GM20431 (cell line): ENCODE measurements around the gene SPECC1.

Experiments
- in situ Hi-C: fragments of 300-500 bp; cut with MseI, MboI; formaldehyde crosslinking; loops from one replicate; pipeline ENCODE4 v1.15.0; 2020; ENCODE audit warnings: low sequenced_read_pairs; ENCODE audit not compliant: unreplicated experiment

SPECC1 gene

DNA sequence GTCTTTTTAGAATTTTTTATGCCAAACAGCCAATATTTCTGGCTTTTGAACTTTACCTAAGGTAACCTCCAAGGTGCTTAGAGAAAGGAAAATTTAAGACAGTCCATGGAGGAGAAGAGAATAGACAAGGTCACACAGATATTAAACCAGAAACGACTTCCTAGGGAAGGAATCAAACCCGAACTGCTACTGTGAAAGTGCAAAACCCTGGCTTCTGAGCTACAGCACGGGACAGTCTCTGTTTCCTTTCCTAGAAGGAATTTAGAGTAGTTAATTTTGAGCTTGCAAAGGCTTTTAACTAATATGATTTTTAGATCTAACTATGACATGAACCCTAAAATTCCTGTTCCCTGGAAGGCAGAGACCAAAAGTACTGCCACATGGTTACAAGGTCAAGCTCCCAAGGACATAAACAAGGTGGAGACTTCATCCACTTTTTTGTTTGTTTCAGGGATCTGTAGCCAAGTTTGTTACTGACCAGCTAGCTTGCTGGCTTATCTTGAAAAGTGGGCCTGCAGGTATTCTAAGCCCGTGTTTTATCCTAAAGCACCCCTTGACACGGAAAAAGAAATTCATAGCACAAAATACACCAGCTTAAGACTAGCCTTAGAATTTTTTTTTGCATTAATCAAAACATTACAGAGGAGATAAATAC, 188.2 kb downstream of the SPECC1 start:
- in situ Hi-C loops: no loop called here

GRCh38 chr17:20200016-20200795, 191.0 kb downstream of the SPECC1 start:
- in situ Hi-C loops: no loop called here

- in situ Hi-C loops: no loop called here
Observed at GRCh38 chr17:20200865-20201458, 191.8 kb downstream of the SPECC1 start.

DNA sequence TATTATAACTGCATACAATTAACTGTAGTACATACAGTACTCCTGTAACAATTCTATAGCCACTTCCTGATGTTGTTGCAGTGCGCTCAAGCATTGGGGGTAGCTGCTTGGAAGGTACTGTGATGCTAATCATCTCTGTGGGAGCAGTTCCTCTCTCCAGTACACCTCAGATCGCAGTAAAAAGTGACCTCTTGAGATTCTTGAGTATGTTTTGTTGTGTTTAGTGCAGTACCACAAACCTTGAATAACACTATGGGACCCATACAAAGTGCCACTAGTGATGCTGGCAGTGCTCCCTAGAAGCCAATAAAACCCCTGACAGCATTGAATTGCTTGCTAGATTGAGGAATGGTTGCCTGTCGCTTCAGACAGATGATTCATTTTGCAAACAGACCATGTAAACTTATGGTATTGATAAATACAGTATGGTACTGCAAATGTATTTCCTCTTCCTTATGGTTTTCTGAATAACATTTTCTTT, 193.0 kb downstream of the SPECC1 start:
- in situ Hi-C loops: no loop called here

DNA sequence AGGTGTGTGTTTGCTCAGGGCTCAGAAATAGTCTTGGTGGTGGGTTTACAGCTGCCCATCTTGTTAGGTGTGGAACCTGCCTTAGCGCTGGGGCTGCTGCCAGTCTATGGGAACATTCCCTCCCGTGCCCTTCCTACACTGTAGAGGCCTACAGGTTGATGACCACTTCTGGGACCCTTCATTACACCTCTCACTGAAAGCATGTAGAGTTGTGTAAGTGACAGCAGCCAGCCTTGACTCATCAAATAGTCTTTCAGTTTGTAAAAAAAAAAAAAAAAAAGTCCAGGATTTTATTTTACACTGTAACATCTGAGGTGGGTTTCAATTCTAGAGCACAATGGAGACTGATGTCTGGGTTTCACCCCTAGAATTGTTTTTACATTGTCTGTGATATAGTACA, 193.9 kb downstream of the SPECC1 start:
- in situ Hi-C loops: no loop called here

GRCh38 chr17:20203761-20204263, 194.7 kb downstream of the SPECC1 start:
- in situ Hi-C loops: no loop called here

GRCh38 chr17:20205609-20206008, 196.4 kb downstream of the SPECC1 start:
- in situ Hi-C loops: no loop called here

DNA sequence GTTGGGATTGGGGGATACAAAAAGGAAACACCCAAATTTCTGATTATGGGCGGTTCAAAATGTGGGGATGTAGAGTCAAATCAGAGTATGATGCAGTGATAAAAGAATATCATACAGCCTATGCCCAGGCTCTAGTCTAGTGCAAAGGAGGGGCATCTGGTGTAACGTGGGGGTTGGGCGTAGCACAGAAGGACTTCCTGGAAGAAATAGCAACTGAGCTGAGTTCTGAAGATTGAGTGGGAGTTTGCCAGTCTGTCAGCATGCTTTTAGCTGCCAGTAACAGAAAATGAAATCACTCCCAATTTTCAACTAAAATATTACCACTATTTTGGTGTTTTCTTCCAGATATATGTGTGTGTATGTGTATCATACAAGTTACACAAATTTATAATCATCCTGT, 196.9 kb downstream of the SPECC1 start:
- in situ Hi-C loops: no loop called here

DNA sequence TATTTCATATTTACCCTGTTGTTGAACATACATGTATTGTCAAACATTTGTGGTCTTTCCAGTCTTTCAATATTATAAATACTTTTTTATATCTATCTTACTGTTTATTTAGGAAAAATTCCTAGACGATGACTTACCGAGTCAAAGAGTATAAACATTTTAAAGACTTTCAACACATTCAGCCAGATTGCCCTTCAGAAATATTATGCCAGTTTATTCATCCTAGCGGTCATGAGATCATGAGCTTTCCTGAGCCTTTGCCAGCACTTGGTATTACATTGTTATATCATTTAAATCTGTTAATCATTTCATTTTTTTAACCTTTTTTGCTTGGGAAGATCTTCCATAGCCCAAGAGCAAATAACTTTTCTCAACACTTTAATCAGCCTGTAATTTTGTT, 197.4 kb downstream of the SPECC1 start:
- in situ Hi-C loops: no loop called here

DNA sequence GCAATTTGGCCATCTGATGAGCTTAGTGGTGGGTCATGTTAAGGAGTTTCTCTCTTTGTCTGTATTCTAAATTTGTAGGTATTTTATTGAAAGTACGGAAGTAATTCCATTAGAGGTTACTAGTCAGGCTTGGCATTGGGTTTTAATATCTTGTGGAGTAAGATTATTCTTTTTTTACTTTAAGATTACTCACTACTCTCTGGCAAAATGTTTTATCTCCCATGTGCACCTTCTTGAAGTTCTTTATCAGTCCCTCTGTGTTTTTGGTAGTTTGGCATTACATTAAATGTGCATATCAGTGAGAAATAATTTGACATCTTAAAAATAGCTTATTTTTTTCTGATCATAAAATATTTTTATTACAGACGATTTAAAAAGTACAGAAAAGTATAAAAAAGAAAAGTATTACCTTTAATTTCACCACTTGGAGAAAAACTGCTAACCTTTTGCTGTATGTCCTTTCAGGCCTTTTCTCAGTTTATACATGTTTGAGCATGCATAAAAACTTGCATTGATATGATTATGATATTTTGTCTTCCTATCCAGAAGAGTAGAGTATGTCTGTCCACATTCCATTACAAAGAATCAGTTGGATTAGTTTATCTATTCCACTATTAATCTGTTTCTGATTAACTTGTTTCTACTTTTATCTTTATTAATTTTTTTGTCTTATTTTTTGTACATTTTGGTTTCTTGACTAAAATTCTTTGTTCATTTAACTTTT, 198.3 kb downstream of the SPECC1 start:
- in situ Hi-C loops: no loop called here

DNA sequence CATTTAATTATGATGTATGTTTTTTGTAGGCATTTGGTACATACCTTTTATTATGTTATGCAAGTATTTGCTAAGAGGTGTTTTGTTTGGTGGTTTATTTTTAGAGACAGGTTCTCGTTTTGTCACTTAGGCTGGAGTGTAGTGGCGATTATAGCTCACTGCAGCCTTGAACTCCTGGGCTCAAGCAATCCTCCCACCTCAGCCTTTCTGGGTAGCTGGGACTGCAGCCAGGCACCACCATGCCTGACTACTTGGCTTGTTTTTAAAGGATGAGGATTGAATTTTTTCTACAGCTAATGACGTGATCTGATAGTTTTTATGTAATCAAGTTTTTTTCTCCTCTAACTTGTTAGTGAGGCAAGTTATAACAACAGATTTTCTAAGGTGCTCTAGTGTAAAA, 199.6 kb downstream of the SPECC1 start:
- in situ Hi-C loops: no loop called here

DNA sequence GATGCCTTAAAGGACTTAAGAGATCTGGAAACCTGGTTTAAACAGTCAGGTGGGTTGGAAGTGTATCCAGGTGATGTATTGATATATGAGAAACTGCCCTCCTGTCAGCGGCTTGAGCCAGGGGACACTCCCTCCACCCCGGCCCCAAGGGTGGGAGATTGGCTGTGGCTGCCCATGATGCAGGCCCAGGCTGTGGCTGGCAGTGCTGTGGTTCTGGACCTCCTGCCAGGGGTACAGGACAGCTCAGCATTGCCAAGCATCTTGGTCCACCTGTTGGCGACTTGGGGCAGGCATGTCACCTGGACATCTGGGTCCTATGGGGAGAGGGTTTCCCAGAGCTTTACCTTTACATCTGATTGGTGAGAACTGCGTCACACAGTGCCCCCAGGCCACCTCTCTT, 201.0 kb downstream of the SPECC1 start:
- in situ Hi-C loops: no loop called here

- in situ Hi-C loops: no loop called here
Observed at GRCh38 chr17:20210614-20211013, 201.5 kb downstream of the SPECC1 start.

GRCh38 chr17:20211246-20211645, 202.1 kb downstream of the SPECC1 start:
- in situ Hi-C loops: no loop called here

GRCh38 chr17:20213449-20213848, 204.3 kb downstream of the SPECC1 start:
- in situ Hi-C loops: no loop called here

DNA sequence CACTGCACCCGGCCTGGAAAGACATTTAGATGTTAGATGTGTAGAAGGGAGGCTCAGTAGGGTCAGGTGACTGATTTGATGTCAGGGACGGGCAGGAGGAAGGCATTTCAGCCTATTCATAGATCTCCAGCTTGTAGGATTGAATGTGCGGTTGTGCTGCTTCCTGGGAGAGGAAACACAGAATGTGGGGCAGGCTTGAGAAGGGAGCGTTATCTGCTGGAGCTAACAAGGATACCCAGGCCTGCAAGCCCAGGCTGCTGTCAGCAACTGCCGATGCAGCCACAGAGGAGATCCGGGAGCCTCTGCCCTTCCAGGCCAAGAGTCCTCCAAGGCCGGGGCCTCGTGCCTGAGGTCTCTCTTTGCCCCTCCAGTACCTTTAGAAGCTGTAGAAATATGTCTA, 205.6 kb downstream of the SPECC1 start:
- in situ Hi-C loops: no loop called here

DNA sequence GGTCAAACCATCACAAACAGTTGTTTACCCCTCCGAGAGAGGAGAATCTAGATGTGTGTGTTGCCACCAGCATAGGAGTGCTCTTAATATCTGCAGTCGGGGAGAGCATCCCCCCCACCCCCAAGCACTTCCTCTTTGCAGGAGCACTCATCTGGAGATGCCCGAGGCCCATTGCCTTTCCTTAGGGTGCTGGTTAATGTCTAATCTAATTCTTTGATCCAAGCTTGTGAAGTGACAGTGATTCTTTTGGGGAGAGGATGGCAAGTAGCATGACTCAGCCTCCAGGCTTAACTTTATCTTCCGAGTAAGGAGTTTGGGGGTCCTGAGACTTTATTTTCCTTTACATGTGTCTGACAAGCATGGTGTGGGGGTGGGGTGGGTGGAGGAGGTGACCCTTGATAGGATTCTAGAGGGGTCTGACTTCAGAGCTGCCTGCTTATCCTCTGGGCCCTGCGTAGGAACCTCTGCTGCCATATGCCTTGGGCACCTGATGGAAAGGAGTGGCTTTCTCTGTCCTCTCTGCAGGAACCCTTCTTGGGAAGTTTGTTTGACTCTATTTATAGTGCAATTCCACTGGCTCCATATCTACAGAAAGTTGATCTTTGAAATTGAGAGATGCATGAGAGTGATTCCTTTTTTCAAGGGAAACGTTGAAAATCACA, 207.1 kb downstream of the SPECC1 start:
- in situ Hi-C loops: no loop called here

- in situ Hi-C loops: no loop called here
Observed at GRCh38 chr17:20216853-20217252, 207.7 kb downstream of the SPECC1 start.

DNA sequence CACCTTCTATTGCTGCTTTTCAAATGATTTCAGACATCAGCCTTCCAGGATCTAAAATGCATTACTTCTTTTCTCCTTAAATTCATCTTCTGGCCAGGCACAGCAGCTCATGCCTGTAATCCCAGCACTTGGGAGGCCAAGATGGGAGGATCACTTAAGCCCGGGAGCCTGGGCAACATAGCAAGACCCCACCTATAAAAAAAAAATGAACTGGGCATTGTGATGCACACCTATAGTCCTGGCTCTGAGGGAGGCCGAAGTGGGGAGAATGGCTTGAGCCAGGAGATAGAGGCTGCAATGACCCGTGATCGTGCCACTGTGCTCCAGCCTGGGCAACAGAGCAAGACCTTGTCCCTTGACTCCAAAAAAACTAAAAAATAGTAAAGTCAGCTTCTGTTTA, 208.5 kb downstream of the SPECC1 start:
- in situ Hi-C loops: no loop called here

DNA sequence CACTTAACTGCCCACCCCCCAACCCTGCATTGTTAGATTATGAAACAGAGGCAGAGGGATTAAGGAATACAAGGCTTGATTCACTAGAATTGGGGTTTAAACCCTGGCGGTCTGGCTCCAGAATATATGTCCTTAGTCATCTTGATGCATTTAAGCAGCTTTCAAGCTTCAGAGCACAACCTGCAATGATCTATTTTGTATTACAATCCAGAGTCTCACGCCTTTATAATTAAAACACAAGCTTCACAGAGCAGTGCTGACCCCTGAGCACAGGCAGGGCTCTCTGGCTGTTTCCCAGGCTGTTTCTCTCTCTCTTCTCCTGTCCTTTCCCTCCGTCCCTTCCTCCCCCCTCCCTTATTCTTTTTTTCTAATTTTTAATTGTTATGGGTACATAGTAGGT, 209.1 kb downstream of the SPECC1 start:
- in situ Hi-C loops: no loop called here
